K562 (cell line): ENCODE measurements around the gene PTPRM. TPM values are rescaled to one million over a fixed set of nuclear protein-coding genes. Genes with fewer than 3 reads are reported as not detected.

Experiments
- ATAC-seq: fragments of 200-7000 bp; cut with Tn5 transposase; 3 replicates; pipeline ENCODE4 v1.9.1; 2020; ENCODE audit warnings: moderate library complexity
- BruUV-seq: library from RNA; stranded (reverse); fragments of 400-500 nt; replicated peaks from 2 replicates; lab custom pipeline; 2021; lab: Mats Ljungman, UMichigan
- CTCF ChIA-PET: fragments of 300-600 bp; formaldehyde crosslinking; extraction: SDS; loops from one replicate; lab custom pipeline; 2021; ENCODE audit warnings: low intra/inter-chr PET ratio; lab: Yijun Ruan, JAX
- POLR2A ChIA-PET: fragments of 300-600, 350-650 bp; sonication (Branson Sonifier 250); formaldehyde crosslinking; extraction: SDS; loops from one replicate; lab custom pipeline; 2021; ENCODE audit warnings: antibody characterized with exemption, inconsistent platforms; lab: Yijun Ruan, JAX
- DNase-seq, 4 experiments: peaks; one replicate each; pipeline versions ENCODE4 v3.0.0 to v3.0.0-alpha.2; 2011 to 2018; ENCODE audit warnings: low spot score in 3 of 4, mixed read lengths in 3 of 4; ENCODE audit errors: extremely low read depth in 1 of 4
- FAIRE-seq: peaks from 2 replicates; lab custom pipeline; 2011; peaks lifted over from hg19 to GRCh38; lab: Jason Lieb, UNC
- H2AFZ ChIP-seq: 2 replicates; pipeline ENCODE4 v1.6.0; 2011; ENCODE audit warnings: low read depth, low read length, control low read depth, inconsistent platforms
- H3K27ac ChIP-seq: fragments of 200-600 bp; 3 replicates; pipeline ENCODE4 v1.8.0; 2011; ENCODE audit warnings: low read depth, mild to moderate bottlenecking, control low read depth, inconsistent platforms, low read length, moderate library complexity, mixed read lengths; ENCODE audit errors: extremely low read depth
- H3K27me3 ChIP-seq, 2 experiments: fragments of 300-600 bp in 1 of 2; 2 replicates in 1 of 2; 3 replicates in 1 of 2; pipeline versions ENCODE4 v1.6.0 to v1.8.0; 2011; ENCODE audit warnings: inconsistent platforms in 2 of 2, low read length in 2 of 2, mild to moderate bottlenecking in 1 of 2, mixed read lengths in 1 of 2, moderate library complexity in 1 of 2; ENCODE audit not compliant: control insufficient read depth in 2 of 2, insufficient read depth in 2 of 2
- H3K36me3 ChIP-seq: fragments of 300-600 bp; 3 replicates; pipeline ENCODE4 v1.8.0; 2011; ENCODE audit warnings: mild to moderate bottlenecking, low read length, inconsistent platforms; ENCODE audit not compliant: control insufficient read depth, insufficient read depth
- H3K4me1 ChIP-seq, 2 experiments: fragments of 200-600 bp in 1 of 2; replicated peaks in 1 of 2; 2 replicates in 1 of 2; 3 replicates in 1 of 2; pipeline versions ENCODE4 v1.5.1 to v1.8.0; 2011; ENCODE audit warnings: inconsistent platforms in 2 of 2, low read length in 2 of 2, mild to moderate bottlenecking in 1 of 2, mixed read lengths in 1 of 2, moderate library complexity in 1 of 2; ENCODE audit not compliant: control insufficient read depth in 2 of 2, insufficient read depth in 2 of 2
- H3K4me2 ChIP-seq: 2 replicates; pipeline ENCODE4 v1.6.1; 2011; ENCODE audit warnings: low read length, control low read depth, inconsistent platforms, mixed read lengths; ENCODE audit not compliant: insufficient read depth
- H3K4me3 ChIP-seq: fragments of 200-600 bp; sonication (generic), shearing (Covaris generic); 2 replicates; pipeline ENCODE4 v1.5.1; 2016; ENCODE audit warnings: control low read depth, inconsistent platforms
- H3K79me2 ChIP-seq: fragments of 200-600 bp; 3 replicates; pipeline ENCODE4 v1.8.0; 2011; ENCODE audit warnings: low read length, inconsistent platforms; ENCODE audit not compliant: control insufficient read depth, insufficient read depth
- H3K9ac ChIP-seq, 2 experiments: 2 replicates each; pipeline versions ENCODE4 v1.6.0 to v1.6.1; 2011; ENCODE audit warnings: low read depth in 2 of 2, low read length in 2 of 2, control low read depth in 1 of 2, inconsistent platforms in 1 of 2, mild to moderate bottlenecking in 1 of 2, mixed read lengths in 1 of 2; ENCODE audit not compliant: insufficient read depth in 1 of 2
- H3K9me1 ChIP-seq: one replicate; pipeline ENCODE4 v1.6.0; 2011; ENCODE audit warnings: inconsistent platforms, mild to moderate bottlenecking, low read length, moderate library complexity; ENCODE audit not compliant: control insufficient read depth, insufficient read depth
- H3K9me3 ChIP-seq: replicated peaks from 2 replicates; pipeline ENCODE4 v1.5.1; 2011; ENCODE audit warnings: low read depth, low read length, inconsistent platforms; ENCODE audit not compliant: control insufficient read depth, insufficient read depth
- H4K20me1 ChIP-seq: replicated peaks from 2 replicates; pipeline ENCODE4 v1.6.1; 2011; ENCODE audit warnings: low read length, inconsistent platforms, mixed read lengths; ENCODE audit not compliant: control insufficient read depth, insufficient read depth
- ARHGAP35 ChIP-seq: fragments of 450-650 bp; IDR thresholded peaks from 2 replicates; pipeline ENCODE4 v1.6.1; 2018; ENCODE audit not compliant: partially characterized antibody
- CREM ChIP-seq: IDR thresholded peaks from 2 replicates; pipeline ENCODE4 v1.6.1; 2014; ENCODE audit warnings: antibody characterized with exemption, low read depth
- DMBX1 ChIP-seq: fragments of 250-450 bp; sonication (Bioruptor Pico); IDR thresholded peaks from 2 replicates; pipeline ENCODE4 v1.8.0; 2022; ENCODE audit warnings: inconsistent platforms, mild to moderate bottlenecking, moderate library complexity, borderline replicate concordance
- ETV5 ChIP-seq: sonication (generic); formaldehyde crosslinking; IDR thresholded peaks from 2 replicates; pipeline ENCODE4 v1.4.0; 2020; ENCODE audit warnings: low read depth, mild to moderate bottlenecking, missing genetic modification reagents
- MAFF ChIP-seq: IDR thresholded peaks from 2 replicates; pipeline ENCODE4 v1.6.1; 2012; ENCODE audit warnings: low read length, improper control_type of control experiment
- MEF2D ChIP-seq: conservative IDR thresholded peaks from 2 replicates; pipeline ENCODE4 v1.6.1; 2016; ENCODE audit warnings: low read depth, missing genetic modification characterization, missing compliant biosample characterization
- NFE2 ChIP-seq: IDR thresholded peaks from 2 replicates; pipeline ENCODE4 v1.6.1; 2014; ENCODE audit warnings: antibody characterized with exemption, low read depth
- NFE2L1 ChIP-seq: fragments of 450-650 bp; IDR thresholded peaks from 2 replicates; pipeline ENCODE4 v1.6.1; 2016; ENCODE audit warnings: missing genetic modification characterization, low read depth, mild to moderate bottlenecking, missing compliant biosample characterization, moderate library complexity, borderline replicate concordance
- NFIX ChIP-seq: fragments of 250-450 bp; sonication (Bioruptor Pico); IDR thresholded peaks from 2 replicates; pipeline ENCODE4 v1.4.0; 2020; ENCODE audit warnings: low read depth, mild to moderate bottlenecking, moderate library complexity
- ZNF76 ChIP-seq: fragments of 250-450 bp; sonication (Bioruptor Pico); IDR thresholded peaks from 2 replicates; pipeline ENCODE4 v1.4.0; 2020; ENCODE audit warnings: mild to moderate bottlenecking, moderate library complexity, borderline replicate concordance
- WGBS: fragments of 100-300 bp; shearing (Covaris generic); methylation state at CpG from one replicate; pipeline ENCODE4 v1.1.6; 2016; ENCODE audit warnings: low coverage, mixed read lengths; ENCODE audit not compliant: insufficient coverage; ENCODE audit errors: missing lambda C conversion rate; 5-methylcytosine and 5-hydroxymethylcytosine counted together
- in situ Hi-C: fragments of 300-500 bp; cut with MboI; formaldehyde crosslinking; loops from 4 replicates; pipeline ENCODE4 v1.15.0; 2018; ENCODE audit warnings: inconsistent platforms, mixed read lengths
- intact Hi-C: fragments of 100-400 bp; cut with micrococcal nuclease; formaldehyde crosslinking; loops from 2 replicates; pipeline ENCODE4 v1.14.2; 2022
- polyA plus RNA-seq, 8 experiments: library from polyadenylated mRNA; depleted of rRNA in 4 of 8; stranded (reverse) in 5 of 8; unstranded in 3 of 8; fragments of >200 nt; fragmentation: Nextera tagmentation in 2 of 8; fragmentation: Illumina TruSeq in 1 of 8; extraction: Ambion mirVana in 2 of 8; extraction: Trizol in 1 of 8; gene quantifications; 2 replicates each; pipeline versions ENCODE4 v1.2.1 to v1.2.3, GENCODE V29; 2011 to 2014; ENCODE audit warnings: inconsistent platforms in 1 of 8, missing spikeins in 1 of 8
- total RNA-seq, 7 experiments: library from RNA; depleted of rRNA in 6 of 7; stranded (reverse); fragments of >200 nt in 6 of 7; fragmentation: Illumina TruSeq in 2 of 7; extraction: Trizol in 2 of 7; gene quantifications; 2 replicates each; pipeline versions ENCODE4 v1.2.1 to v1.2.3, GENCODE V29; 2011 to 2021; ENCODE audit warnings: low replicate concordance in 1 of 7
- TF ChIP-seq, protein P1 (sequence below): fragments of 200-400 bp; formaldehyde crosslinking; IDR thresholded peaks from 2 replicates; pipeline ENCODE4 v1.6.1; 2017; ENCODE audit warnings: mild to moderate bottlenecking, low read depth, low read length, moderate library complexity
- TF ChIP-seq, protein P2 (sequence below): fragments of 450-650 bp; IDR thresholded peaks from 2 replicates; pipeline ENCODE4 v1.6.1; 2017; ENCODE audit warnings: mild to moderate bottlenecking, moderate library complexity
- TF ChIP-seq, protein P3 (sequence below): fragments of 450-650 bp; IDR thresholded peaks from 2 replicates; pipeline ENCODE4 v1.7.0; 2016; ENCODE audit warnings: borderline replicate concordance

PTPRM gene
- total and polyA plus RNA-seq, 9 of the 15 experiments (the other 6 are each of a cell fraction or from before 2014, with no cell fraction given) = 0.03 to 0.16 (median 0.08) TPM; not detected in 3

DNA sequence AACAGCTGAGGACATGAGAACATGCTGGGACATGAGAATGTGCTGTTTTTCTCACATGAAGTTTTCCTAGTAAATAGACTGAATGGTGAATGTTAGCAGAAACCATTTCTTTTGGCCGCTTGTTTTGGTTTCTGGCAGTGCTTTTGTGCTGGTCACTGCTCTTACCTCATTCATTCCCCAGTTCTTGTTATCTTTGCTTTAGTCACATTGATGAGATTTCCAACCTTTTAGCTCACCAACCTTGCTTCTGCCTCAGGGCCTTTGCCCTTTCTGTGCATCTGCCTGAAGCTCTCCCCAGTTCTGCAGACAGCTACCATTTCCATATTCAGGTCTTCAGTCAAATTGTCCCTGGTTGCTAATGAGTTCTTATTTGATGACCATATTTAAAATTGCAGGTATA lies 91.6 kb downstream of the PTPRM start:
- no peak overlapping the region for H3K9ac ChIP-seq
- no peak overlapping the region for H3K4me2 ChIP-seq
- H3K79me2 ChIP-seq = no peaks in the 10 kb centered on the region
- ChIA-PET POLR2A (no interaction called here), CTCF (no interaction called here)
- H3K4me3 ChIP-seq = no peak overlapping the region
- FAIRE-seq (no peak), ATAC-seq (no peak)
- in situ Hi-C loops = no loop called here
- no peak for TF ChIP-seq CREM
- no peak for TF ChIP-seq NFE2
- TF ChIP-seq MAFF = no peak
- no peak for TF ChIP-seq NFIX
- no peak for TF ChIP-seq NFE2L1
- TF ChIP-seq, all 486 proteins: peak for 0
- H3K4me1 ChIP-seq = no peaks in the 10 kb centered on the region
- no peaks in the 10 kb centered on the region for H3K9me3 ChIP-seq
- H3K27ac ChIP-seq = no peak overlapping the region
- BruUV-seq = no TSS peak
- no peak for DNase-seq
- H3K36me3 ChIP-seq = no peaks in the 10 kb centered on the region
- no peak overlapping the region for H2AFZ ChIP-seq
- 0% methylated on average over 1 of the region's 1 CpG for whole genome bisulfite sequencing
- H3K9me1 ChIP-seq = no peaks in the 10 kb centered on the region
- intact Hi-C loops = no loop called here
- no peaks in the 10 kb centered on the region for H4K20me1 ChIP-seq
- H3K27me3 ChIP-seq = no peaks in the 10 kb centered on the region

DNA sequence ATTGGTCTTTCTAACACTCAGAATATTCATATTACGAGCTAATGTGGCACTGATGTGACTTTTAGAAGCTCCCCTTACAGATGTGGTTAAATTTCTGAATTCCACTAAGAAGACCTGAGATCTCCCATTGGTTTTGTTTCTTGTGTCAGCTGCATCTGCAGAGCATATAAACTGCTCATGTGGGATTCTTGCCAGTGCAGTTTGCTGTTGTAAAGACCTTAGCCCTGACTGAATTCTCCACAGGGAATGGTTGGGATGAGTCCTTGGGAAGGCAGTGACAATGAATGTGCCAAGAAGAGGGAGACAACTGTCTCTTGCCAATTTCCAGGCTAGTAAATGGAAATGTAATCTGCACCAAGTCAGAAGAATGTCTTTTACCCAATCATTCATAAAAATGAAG lies 94.1 kb downstream of the PTPRM start:
- H3K4me1 ChIP-seq = no peaks in the 10 kb centered on the region
- WGBS = 0% methylated on average over 1 of the region's 1 CpG
- FAIRE-seq (no peak), ATAC-seq (no peak), DNase-seq (no peak)
- intact Hi-C loops = no loop called here
- H3K9me1 ChIP-seq = no peaks in the 10 kb centered on the region
- no peaks in the 10 kb centered on the region for H3K27me3 ChIP-seq
- H3K79me2 ChIP-seq = no peaks in the 10 kb centered on the region
- ChIA-PET CTCF (no interaction called here), POLR2A (no interaction called here)
- no peak overlapping the region for H3K4me3 ChIP-seq
- no peak overlapping the region for H3K9ac ChIP-seq
- no peaks in the 10 kb centered on the region for H3K9me3 ChIP-seq
- no TSS peak for BruUV-seq
- H2AFZ ChIP-seq = no peak overlapping the region
- in situ Hi-C loops = no loop called here
- H4K20me1 ChIP-seq = no peaks in the 10 kb centered on the region
- H3K36me3 ChIP-seq = no peaks in the 10 kb centered on the region
- no peak overlapping the region for H3K27ac ChIP-seq
- no peak overlapping the region for H3K4me2 ChIP-seq
- no peak for TF ChIP-seq DMBX1 (CRISPR knock-in tag)
- no peak for TF ChIP-seq ETV5
- TF ChIP-seq, protein P1, sequence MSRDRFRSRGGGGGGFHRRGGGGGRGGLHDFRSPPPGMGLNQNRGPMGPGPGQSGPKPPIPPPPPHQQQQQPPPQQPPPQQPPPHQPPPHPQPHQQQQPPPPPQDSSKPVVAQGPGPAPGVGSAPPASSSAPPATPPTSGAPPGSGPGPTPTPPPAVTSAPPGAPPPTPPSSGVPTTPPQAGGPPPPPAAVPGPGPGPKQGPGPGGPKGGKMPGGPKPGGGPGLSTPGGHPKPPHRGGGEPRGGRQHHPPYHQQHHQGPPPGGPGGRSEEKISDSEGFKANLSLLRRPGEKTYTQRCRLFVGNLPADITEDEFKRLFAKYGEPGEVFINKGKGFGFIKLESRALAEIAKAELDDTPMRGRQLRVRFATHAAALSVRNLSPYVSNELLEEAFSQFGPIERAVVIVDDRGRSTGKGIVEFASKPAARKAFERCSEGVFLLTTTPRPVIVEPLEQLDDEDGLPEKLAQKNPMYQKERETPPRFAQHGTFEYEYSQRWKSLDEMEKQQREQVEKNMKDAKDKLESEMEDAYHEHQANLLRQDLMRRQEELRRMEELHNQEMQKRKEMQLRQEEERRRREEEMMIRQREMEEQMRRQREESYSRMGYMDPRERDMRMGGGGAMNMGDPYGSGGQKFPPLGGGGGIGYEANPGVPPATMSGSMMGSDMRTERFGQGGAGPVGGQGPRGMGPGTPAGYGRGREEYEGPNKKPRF = no peak
- TF ChIP-seq ARHGAP35 = no peak
- TF ChIP-seq ZNF76 (CRISPR knock-in tag) = no peak
- TF ChIP-seq MEF2D (tag) = no peak
- TF ChIP-seq, protein P2, sequence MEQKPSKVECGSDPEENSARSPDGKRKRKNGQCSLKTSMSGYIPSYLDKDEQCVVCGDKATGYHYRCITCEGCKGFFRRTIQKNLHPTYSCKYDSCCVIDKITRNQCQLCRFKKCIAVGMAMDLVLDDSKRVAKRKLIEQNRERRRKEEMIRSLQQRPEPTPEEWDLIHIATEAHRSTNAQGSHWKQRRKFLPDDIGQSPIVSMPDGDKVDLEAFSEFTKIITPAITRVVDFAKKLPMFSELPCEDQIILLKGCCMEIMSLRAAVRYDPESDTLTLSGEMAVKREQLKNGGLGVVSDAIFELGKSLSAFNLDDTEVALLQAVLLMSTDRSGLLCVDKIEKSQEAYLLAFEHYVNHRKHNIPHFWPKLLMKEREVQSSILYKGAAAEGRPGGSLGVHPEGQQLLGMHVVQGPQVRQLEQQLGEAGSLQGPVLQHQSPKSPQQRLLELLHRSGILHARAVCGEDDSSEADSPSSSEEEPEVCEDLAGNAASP = no peak
- TF ChIP-seq, protein P3, sequence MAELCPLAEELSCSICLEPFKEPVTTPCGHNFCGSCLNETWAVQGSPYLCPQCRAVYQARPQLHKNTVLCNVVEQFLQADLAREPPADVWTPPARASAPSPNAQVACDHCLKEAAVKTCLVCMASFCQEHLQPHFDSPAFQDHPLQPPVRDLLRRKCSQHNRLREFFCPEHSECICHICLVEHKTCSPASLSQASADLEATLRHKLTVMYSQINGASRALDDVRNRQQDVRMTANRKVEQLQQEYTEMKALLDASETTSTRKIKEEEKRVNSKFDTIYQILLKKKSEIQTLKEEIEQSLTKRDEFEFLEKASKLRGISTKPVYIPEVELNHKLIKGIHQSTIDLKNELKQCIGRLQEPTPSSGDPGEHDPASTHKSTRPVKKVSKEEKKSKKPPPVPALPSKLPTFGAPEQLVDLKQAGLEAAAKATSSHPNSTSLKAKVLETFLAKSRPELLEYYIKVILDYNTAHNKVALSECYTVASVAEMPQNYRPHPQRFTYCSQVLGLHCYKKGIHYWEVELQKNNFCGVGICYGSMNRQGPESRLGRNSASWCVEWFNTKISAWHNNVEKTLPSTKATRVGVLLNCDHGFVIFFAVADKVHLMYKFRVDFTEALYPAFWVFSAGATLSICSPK = no peak
